Astrocyte (in vitro differentiated cells and primary cell): Measurements from ENCODE around the gene GNAQ.
"Not testable (repeated sequence)": the region's sequence is repeated elsewhere in the genome, so short reads cannot be mapped to it uniquely, and the experiment has no call there.

Experiments used
- CTCF ChIP-seq: IDR thresholded peaks from 2 replicates; pipeline ENCODE4 v1.5.1; 2011; ENCODE audit warnings: low read depth, mild to moderate bottlenecking, inconsistent platforms, low read length, moderate library complexity; ENCODE audit not compliant: insufficient read depth
- EZH2 ChIP-seq: IDR thresholded peaks from 2 replicates; pipeline ENCODE4 v1.6.1; 2012; ENCODE audit warnings: mild to moderate bottlenecking, low read length, inconsistent platforms; ENCODE audit not compliant: insufficient read depth

- not testable (repeated sequence) for TF ChIP-seq EZH2, CTCF
Measured at GRCh38 chr9:77878793-77879192, 152.8 kb downstream of the GNAQ start.
